Forelimb muscle (tissue), 1 donor: Measurements from ENCODE around the gene MIS18BP1. TPM values are rescaled to one million over a fixed set of nuclear protein-coding genes. Genes with fewer than 3 reads are reported as not detected.

Experiments used
- polyA plus RNA-seq: library from polyadenylated mRNA; unstranded; fragments of 120-200 nt; gene quantifications from one replicate; pipeline ENCODE4 v1.2.1, GENCODE V29; 2013; ENCODE audit not compliant: insufficient read length

MIS18BP1 gene
- polyA plus RNA-seq, 1 donor = 18.4 TPM

Other genes with a start within 250 kb of the MIS18BP1 start
- gene PRPF39, start 169.1 kb downstream of the MIS18BP1 start, polyA plus RNA-seq = 59.8 TPM
- gene FKBP3, start 118.7 kb downstream of the MIS18BP1 start, polyA plus RNA-seq = 114 TPM
- gene FANCM, start 117.3 kb downstream of the MIS18BP1 start, polyA plus RNA-seq = 6.1 TPM